Neural cell (in vitro differentiated cells): ENCODE measurements around the gene TCIRG1. TPM values are rescaled to one million over a fixed set of nuclear protein-coding genes. Genes with fewer than 3 reads are reported as not detected.

ENCODE experiments used
- H2AFZ ChIP-seq: fragments of 200-600, 300-800 bp; sonication (generic), shearing (Covaris generic); 2 replicates; pipeline ENCODE4 v1.6.0; 2014; ENCODE audit warnings: low read depth, mild to moderate bottlenecking, antibody characterized with exemption, low read length, moderate library complexity
- H3F3A ChIP-seq: fragments of 200-600 bp; shearing (Covaris generic); 2 replicates; pipeline ENCODE4 v1.6.1; 2016; ENCODE audit warnings: mild to moderate bottlenecking, moderate library complexity, mixed read lengths, antibody characterized with exemption, low read length; ENCODE audit not compliant: insufficient read depth, poor library complexity, severe bottlenecking
- H3K27ac ChIP-seq: fragments of 200-600, 300-800 bp; sonication (generic), shearing (Covaris generic); 2 replicates; pipeline ENCODE4 v1.5.1; 2014; ENCODE audit warnings: mild to moderate bottlenecking, low read length, moderate library complexity
- H3K27me3 ChIP-seq: fragments of 300-800, 200-600 bp; sonication (generic), shearing (Covaris generic); 2 replicates; pipeline ENCODE4 v1.6.0; 2014; ENCODE audit warnings: mild to moderate bottlenecking, low read depth, low read length, moderate library complexity; ENCODE audit not compliant: insufficient read depth
- H3K36me3 ChIP-seq: fragments of 300-800, 200-600 bp; sonication (generic), shearing (Covaris generic); 2 replicates; pipeline ENCODE4 v1.5.1; 2014; ENCODE audit warnings: mild to moderate bottlenecking, antibody characterized with exemption, low read length, moderate library complexity; ENCODE audit not compliant: insufficient read depth
- H3K4me2 ChIP-seq: fragments of 300-800, 200-600 bp; sonication (generic), shearing (Covaris generic); 2 replicates; pipeline ENCODE4 v1.6.0; 2014; ENCODE audit warnings: mild to moderate bottlenecking, low read length
- H3K4me3 ChIP-seq: fragments of 300-800, 200-600 bp; sonication (generic), shearing (Covaris generic); 2 replicates; pipeline ENCODE4 v1.5.1; 2014; ENCODE audit warnings: mild to moderate bottlenecking, low read length, moderate library complexity
- H3K79me2 ChIP-seq: fragments of 200-600 bp; shearing (Covaris generic); replicated peaks from 2 replicates; pipeline ENCODE4 v1.6.0; 2014; ENCODE audit warnings: mild to moderate bottlenecking, low read length, moderate library complexity; ENCODE audit not compliant: insufficient read depth
- H3K9ac ChIP-seq: fragments of 300-800, 200-600 bp; sonication (generic), shearing (Covaris generic); 2 replicates; pipeline ENCODE4 v1.6.1; 2016; ENCODE audit warnings: mild to moderate bottlenecking, low read length, mixed read lengths
- H3K9me2 ChIP-seq: fragments of 200-600 bp; shearing (Covaris generic); 2 replicates; pipeline ENCODE4 v1.6.1; 2016; ENCODE audit warnings: mild to moderate bottlenecking, low read length, mixed read lengths; ENCODE audit not compliant: insufficient read depth
- H3K9me3 ChIP-seq: fragments of 200-600, 300-800 bp; sonication (generic), shearing (Covaris generic); 2 replicates; pipeline ENCODE4 v1.6.1; 2016; ENCODE audit warnings: mild to moderate bottlenecking, mixed run types, low read length, moderate library complexity, mixed read lengths
- H4K20me1 ChIP-seq: fragments of 200-600 bp; shearing (Covaris generic); 2 replicates; pipeline ENCODE4 v1.6.1; 2016; ENCODE audit warnings: mild to moderate bottlenecking, mixed run types; ENCODE audit not compliant: insufficient read depth
- CTCF ChIP-seq: fragments of 450-650 bp; IDR thresholded peaks from 2 replicates; pipeline ENCODE4 v1.5.1; 2014; ENCODE audit warnings: antibody characterized with exemption, mild to moderate bottlenecking, moderate library complexity; ENCODE audit not compliant: poor library complexity, severe bottlenecking
- EP300 ChIP-seq: fragments of 450-650 bp; conservative IDR thresholded peaks from 2 replicates; pipeline ENCODE4 v1.6.1; 2014; ENCODE audit warnings: antibody characterized with exemption, mild to moderate bottlenecking, moderate library complexity; ENCODE audit not compliant: poor library complexity, severe bottlenecking
- EZH2 ChIP-seq: fragments of 200-600, 300-800 bp; shearing (Covaris generic), sonication (generic); IDR thresholded peaks from 2 replicates; pipeline ENCODE4 v1.6.1; 2014; ENCODE audit warnings: antibody characterized with exemption, low read length, borderline replicate concordance, mild to moderate bottlenecking; ENCODE audit not compliant: insufficient read depth, poor library complexity, severe bottlenecking
- MXI1 ChIP-seq: fragments of 450-650 bp; conservative IDR thresholded peaks from 2 replicates; pipeline ENCODE4 v1.6.1; 2014; ENCODE audit warnings: antibody characterized with exemption, mild to moderate bottlenecking; ENCODE audit not compliant: poor library complexity, severe bottlenecking
- POLR2AphosphoS5 ChIP-seq: IDR thresholded peaks from 2 replicates; pipeline ENCODE4 v1.6.1; 2012
- RAD21 ChIP-seq: fragments of 450-650 bp; conservative IDR thresholded peaks from 2 replicates; pipeline ENCODE4 v1.6.1; 2014; ENCODE audit warnings: antibody characterized with exemption, mild to moderate bottlenecking, moderate library complexity
- REST ChIP-seq: IDR thresholded peaks from 2 replicates; pipeline ENCODE4 v1.6.1; 2012; ENCODE audit warnings: borderline replicate concordance
- SMC3 ChIP-seq: fragments of 450-650 bp; conservative IDR thresholded peaks from 2 replicates; pipeline ENCODE4 v1.6.1; 2014; ENCODE audit warnings: antibody characterized with exemption, mild to moderate bottlenecking, moderate library complexity; ENCODE audit not compliant: poor library complexity
- TAF1 ChIP-seq: IDR thresholded peaks from 2 replicates; pipeline ENCODE4 v1.6.1; 2012; ENCODE audit warnings: low read depth
- polyA plus RNA-seq: library from polyadenylated mRNA; depleted of rRNA; stranded (reverse); fragments of >200 nt; gene quantifications from 2 replicates; pipeline ENCODE4 v1.2.3, GENCODE V29; 2014
- small RNA-seq, 3 experiments: library from RNA; depleted of rRNA; stranded (forward); fragments of <200 nt; gene quantifications; one replicate each; pipeline ENCODE3, GENCODE V24; 2012

The TCIRG1 gene
- polyA plus RNA-seq, 1 donor from 2014 or later, result 1.8 TPM

- Histone ChIP-seq H3K27me3 (no peaks in the 10 kb centered on the region), H3K79me2 (peaks cover 16% of the 10 kb centered on the region), H3K4me3 (no peak overlapping the region), H3F3A (no peaks in the 10 kb centered on the region), H3K27ac (no peak overlapping the region), H3K36me3 (no peaks in the 10 kb centered on the region), H3K9me2 (no peaks in the 10 kb centered on the region), H2AFZ (no peak overlapping the region), H4K20me1 (no peaks in the 10 kb centered on the region), H3K9ac (no peak overlapping the region), H3K4me2 (no peak overlapping the region), H3K9me3 (no peaks in the 10 kb centered on the region)
- no peak for TF ChIP-seq CTCF
- TF ChIP-seq POLR2AphosphoS5, result no peak
- TF ChIP-seq MXI1, result no peak
- no peak for TF ChIP-seq REST
- no peak for TF ChIP-seq EZH2
- no peak for TF ChIP-seq TAF1
- no peak for TF ChIP-seq SMC3
- TF ChIP-seq RAD21, result no peak
- TF ChIP-seq EP300, result no peak
Observed at GRCh38 chr11:68099057-68099456, 60.2 kb downstream of the TCIRG1 start.

- no peak overlapping the region for H3K4me3 ChIP-seq
- no peaks in the 10 kb centered on the region for H3K9me3 ChIP-seq
- H3K79me2 ChIP-seq, result peaks cover 16% of the 10 kb centered on the region
- H3K27ac ChIP-seq, result no peak overlapping the region
- no peak overlapping the region for H3K4me2 ChIP-seq
- H3K9ac ChIP-seq, result no peak overlapping the region
- TF ChIP-seq RAD21 (no peak), SMC3 (no peak), MXI1 (no peak)
- H4K20me1 ChIP-seq, result no peaks in the 10 kb centered on the region
- H3K36me3 ChIP-seq, result no peaks in the 10 kb centered on the region
- H3K9me2 ChIP-seq, result no peaks in the 10 kb centered on the region
- no peaks in the 10 kb centered on the region for H3K27me3 ChIP-seq
- H2AFZ ChIP-seq, result no peak overlapping the region
- H3F3A ChIP-seq, result no peaks in the 10 kb centered on the region
Observed at GRCh38 chr11:68099474-68100405, 60.9 kb downstream of the TCIRG1 start.

Small RNA genes lying within 50 kb of the gene (small RNA-seq; reads per million reads assigned to genes)
- gene MIR6753, result 0 reads per million in 3 experiments

Other genes with a start within 250 kb of the TCIRG1 start
- 0.19 and 0.30 TPM in 2 replicates for gene UNC93B1, start 34.9 kb upstream of the TCIRG1 start, polyA plus RNA-seq
- not detected in 2 replicates for gene ALDH3B1, start 28.7 kb upstream of the TCIRG1 start, polyA plus RNA-seq
- 169 and 188 TPM in 2 replicates for gene NDUFS8, start 8.3 kb upstream of the TCIRG1 start, polyA plus RNA-seq
- 89.3 and 90.0 TPM in 2 replicates for gene CHKA, start 82.4 kb downstream of the TCIRG1 start, polyA plus RNA-seq
- gene KMT5B, start 174.3 kb downstream of the TCIRG1 start, polyA plus RNA-seq, result 96.8 and 107 TPM in 2 replicates
- 9.6 and 11.8 TPM in 2 replicates for gene C11orf24, start 232.9 kb downstream of the TCIRG1 start, polyA plus RNA-seq